ENCODE data around the gene HSF2.

HSF2 gene

DNA sequence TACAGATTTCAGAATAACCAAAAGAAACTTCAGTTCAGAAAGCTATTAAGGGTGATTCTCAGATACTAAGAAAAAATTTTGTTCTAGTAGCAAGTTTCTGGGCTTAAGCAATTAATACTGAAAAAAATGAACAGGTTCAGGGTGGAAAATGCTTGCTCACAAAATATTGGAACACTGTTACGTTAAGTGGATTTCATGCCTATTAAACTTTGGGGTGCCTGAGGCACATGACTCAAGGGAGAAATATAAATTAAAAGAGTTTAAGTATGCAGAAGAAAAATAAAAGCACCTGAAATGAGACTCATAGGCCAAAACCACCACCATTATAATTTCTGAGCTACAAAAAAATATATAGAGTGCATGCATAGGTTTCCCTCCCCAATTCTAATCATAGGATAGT is 32.3 kb upstream of the HSF2 start:
- Histone ChIP-seq H2AFZ (ENCODE audit: low read depth, low read length, severe bottlenecking) (no peak overlapping the region), H3K79me2 (ENCODE audit: insufficient read depth, low read length) (no peaks in the 10 kb centered on the region), H3K4me3 (ENCODE audit: insufficient read depth, low read length, poor library complexity, severe bottlenecking) (no peak overlapping the region), H3K4me2 (ENCODE audit: low read depth, low read length, poor library complexity, severe bottlenecking) (no peak overlapping the region), H3K36me3 (ENCODE audit: low read length) (no peaks in the 10 kb centered on the region), H4K20me1 (ENCODE audit: low read depth, low read length) (no peaks in the 10 kb centered on the region), H3K9ac (ENCODE audit: low read length) (no peak overlapping the region), H3K27ac (ENCODE audit: low read depth, low read length) (no peak overlapping the region), H3K27me3 (ENCODE audit: low read length) (no peaks in the 10 kb centered on the region), H3K9me2 (replicated peaks; ENCODE audit: insufficient read depth, low read length) (no peaks in the 10 kb centered on the region), H3K9me3 (ENCODE audit: insufficient read depth, low read length) (no peaks in the 10 kb centered on the region), H3F3A (ENCODE audit: insufficient read depth) (no peaks in the 10 kb centered on the region)
- TF ChIP-seq, protein P1, sequence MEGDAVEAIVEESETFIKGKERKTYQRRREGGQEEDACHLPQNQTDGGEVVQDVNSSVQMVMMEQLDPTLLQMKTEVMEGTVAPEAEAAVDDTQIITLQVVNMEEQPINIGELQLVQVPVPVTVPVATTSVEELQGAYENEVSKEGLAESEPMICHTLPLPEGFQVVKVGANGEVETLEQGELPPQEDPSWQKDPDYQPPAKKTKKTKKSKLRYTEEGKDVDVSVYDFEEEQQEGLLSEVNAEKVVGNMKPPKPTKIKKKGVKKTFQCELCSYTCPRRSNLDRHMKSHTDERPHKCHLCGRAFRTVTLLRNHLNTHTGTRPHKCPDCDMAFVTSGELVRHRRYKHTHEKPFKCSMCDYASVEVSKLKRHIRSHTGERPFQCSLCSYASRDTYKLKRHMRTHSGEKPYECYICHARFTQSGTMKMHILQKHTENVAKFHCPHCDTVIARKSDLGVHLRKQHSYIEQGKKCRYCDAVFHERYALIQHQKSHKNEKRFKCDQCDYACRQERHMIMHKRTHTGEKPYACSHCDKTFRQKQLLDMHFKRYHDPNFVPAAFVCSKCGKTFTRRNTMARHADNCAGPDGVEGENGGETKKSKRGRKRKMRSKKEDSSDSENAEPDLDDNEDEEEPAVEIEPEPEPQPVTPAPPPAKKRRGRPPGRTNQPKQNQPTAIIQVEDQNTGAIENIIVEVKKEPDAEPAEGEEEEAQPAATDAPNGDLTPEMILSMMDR (IDR thresholded peaks at IDR 0.05; ENCODE audit: insufficient read depth, low read length, poor library complexity, severe bottlenecking) = no peak
- TF ChIP-seq EZH2phosphoT487 (conservative IDR thresholded peaks at IDR 0.05; ENCODE audit: low read length) = no peak

DNA sequence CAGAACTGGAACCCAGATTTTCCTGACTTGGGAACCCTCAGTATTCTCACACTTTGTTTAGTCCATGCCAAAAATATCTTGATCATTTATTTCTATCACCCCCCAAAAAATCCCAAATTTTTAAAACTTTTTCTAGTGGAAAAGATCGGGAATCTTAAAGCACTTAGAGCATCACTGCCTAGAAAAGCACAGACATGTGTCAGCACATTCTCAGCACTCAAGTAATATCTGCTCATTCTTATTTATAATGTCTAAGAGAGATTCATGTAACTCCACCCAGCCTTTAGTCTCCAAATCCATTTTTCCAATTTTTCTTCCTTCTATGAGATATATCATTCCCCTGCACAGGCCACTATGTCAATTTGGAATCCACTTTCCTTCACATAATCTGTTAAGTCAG is 29.9 kb upstream of the HSF2 start:
- no peak overlapping the region for H2AFZ ChIP-seq (ENCODE audit: low read depth, low read length, severe bottlenecking)
- H3K36me3 ChIP-seq (ENCODE audit: low read length) = no peaks in the 10 kb centered on the region
- no peak overlapping the region for H3K4me3 ChIP-seq (ENCODE audit: insufficient read depth, low read length, poor library complexity, severe bottlenecking)
- no peak overlapping the region for H3K27ac ChIP-seq (ENCODE audit: low read depth, low read length)
- H4K20me1 ChIP-seq (ENCODE audit: low read depth, low read length) = no peaks in the 10 kb centered on the region
- H3K9me3 ChIP-seq (ENCODE audit: insufficient read depth, low read length) = no peaks in the 10 kb centered on the region
- H3K27me3 ChIP-seq (ENCODE audit: low read length) = no peaks in the 10 kb centered on the region
- H3K9ac ChIP-seq (ENCODE audit: low read length) = no peak overlapping the region
- no peaks in the 10 kb centered on the region for H3F3A ChIP-seq (ENCODE audit: insufficient read depth)
- no peaks in the 10 kb centered on the region for H3K79me2 ChIP-seq (ENCODE audit: insufficient read depth, low read length)
- no peak overlapping the region for H3K4me2 ChIP-seq (ENCODE audit: low read depth, low read length, poor library complexity, severe bottlenecking)
- no peaks in the 10 kb centered on the region for H3K9me2 ChIP-seq (replicated peaks; ENCODE audit: insufficient read depth, low read length)
- no peak for TF ChIP-seq EZH2phosphoT487 (conservative IDR thresholded peaks at IDR 0.05; ENCODE audit: low read length)
- TF ChIP-seq, protein P1 (IDR thresholded peaks at IDR 0.05; ENCODE audit: insufficient read depth, low read length, poor library complexity, severe bottlenecking) = no peak

DNA sequence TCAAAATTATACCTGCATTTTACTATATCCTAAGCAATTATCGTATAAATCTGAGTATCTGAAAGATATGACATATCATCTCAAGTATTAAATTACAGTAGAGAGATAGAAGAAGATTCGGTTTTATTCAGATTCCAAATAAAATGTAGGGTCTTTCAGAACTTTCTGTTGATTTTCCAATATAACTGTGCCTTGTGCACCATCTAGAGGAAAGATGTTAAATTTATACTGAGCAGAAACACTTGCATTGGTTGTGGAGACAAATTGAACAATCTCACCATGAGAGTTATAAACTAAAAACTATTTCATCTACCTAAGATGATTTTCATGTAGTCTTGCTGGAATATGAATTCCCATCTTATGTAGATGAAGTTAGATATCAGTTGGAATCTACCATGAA is 26.8 kb upstream of the HSF2 start:
- Histone ChIP-seq H3K27ac (ENCODE audit: low read depth, low read length) (no peak overlapping the region), H3K9me3 (ENCODE audit: insufficient read depth, low read length) (no peaks in the 10 kb centered on the region), H3K79me2 (ENCODE audit: insufficient read depth, low read length) (no peaks in the 10 kb centered on the region), H3K36me3 (ENCODE audit: low read length) (no peaks in the 10 kb centered on the region), H3F3A (ENCODE audit: insufficient read depth) (no peaks in the 10 kb centered on the region), H3K4me3 (ENCODE audit: insufficient read depth, low read length, poor library complexity, severe bottlenecking) (no peak overlapping the region), H3K27me3 (ENCODE audit: low read length) (no peaks in the 10 kb centered on the region), H4K20me1 (ENCODE audit: low read depth, low read length) (no peaks in the 10 kb centered on the region), H3K9ac (ENCODE audit: low read length) (no peak overlapping the region), H3K9me2 (replicated peaks; ENCODE audit: insufficient read depth, low read length) (no peaks in the 10 kb centered on the region), H3K4me2 (ENCODE audit: low read depth, low read length, poor library complexity, severe bottlenecking) (no peak overlapping the region), H2AFZ (ENCODE audit: low read depth, low read length, severe bottlenecking) (no peak overlapping the region)
- TF ChIP-seq, protein P1 (IDR thresholded peaks at IDR 0.05; ENCODE audit: insufficient read depth, low read length, poor library complexity, severe bottlenecking) = no peak
- TF ChIP-seq EZH2phosphoT487 (conservative IDR thresholded peaks at IDR 0.05; ENCODE audit: low read length) = no peak

Data from SU-DHL-6 (cell line).